PC-3 (cell line): ENCODE results near the gene CMTM2. TPM values are rescaled to one million over a fixed set of nuclear protein-coding genes. Genes with fewer than 3 reads are reported as not detected.

Experiments used
- ATAC-seq: fragments of 200-7000 bp; cut with Tn5 transposase; 2 replicates; pipeline ENCODE4 v1.9.1; 2020; ENCODE audit warnings: mild to moderate bottlenecking, moderate library complexity
- BruUV-seq: library from RNA; stranded (reverse); fragments of 400-500 nt; replicated peaks from 2 replicates; lab custom pipeline; 2021; lab: Mats Ljungman, UMichigan
- CTCF ChIA-PET: fragments of 300-600 bp; sonication (Branson Sonifier 250); formaldehyde crosslinking; loops from one replicate; lab custom pipeline; 2022; ENCODE audit warnings: antibody characterized with exemption; lab: Charles Lee
- POLR2A ChIA-PET: fragments of 300-600 bp; sonication (Branson Sonifier 250); formaldehyde crosslinking; loops from one replicate; lab custom pipeline; 2022; ENCODE audit warnings: antibody characterized with exemption; ENCODE audit not compliant: unreplicated experiment; lab: Charles Lee
- DNase-seq: peaks from one replicate; pipeline ENCODE4 v3.0.0-alpha.2; 2015
- H2AFZ ChIP-seq: fragments of 300-600 bp; sonication (generic); 2 replicates; pipeline ENCODE4 v1.6.0; 2016; ENCODE audit warnings: antibody characterized with exemption, low read length
- H3F3A ChIP-seq: fragments of 300-600 bp; sonication (generic); one replicate; pipeline ENCODE4 v1.6.0; 2017; ENCODE audit warnings: antibody characterized with exemption, low read length, control low read depth, mild to moderate bottlenecking; ENCODE audit not compliant: unreplicated experiment
- H3K27ac ChIP-seq: fragments of 300-600 bp; sonication (generic); 2 replicates; pipeline ENCODE4 v1.5.1; 2016; ENCODE audit warnings: mild to moderate bottlenecking, low read length
- H3K27me3 ChIP-seq: fragments of 300-600 bp; sonication (generic); 2 replicates; pipeline ENCODE4 v1.6.1; 2016; ENCODE audit warnings: low read length, mixed read lengths
- H3K36me3 ChIP-seq: fragments of 300-600 bp; sonication (generic); 2 replicates; pipeline ENCODE4 v1.6.1; 2016; ENCODE audit warnings: low read depth, mixed run types, low read length, mixed read lengths
- H3K4me1 ChIP-seq: fragments of 300-600 bp; sonication (generic); 2 replicates; pipeline ENCODE4 v1.5.1; 2016; ENCODE audit warnings: low read length; ENCODE audit not compliant: insufficient read depth
- H3K4me2 ChIP-seq: fragments of 300-600 bp; sonication (generic); 2 replicates; pipeline ENCODE4 v1.6.0; 2016; ENCODE audit warnings: low read length
- H3K4me3 ChIP-seq: fragments of 300-600 bp; sonication (generic); 2 replicates; pipeline ENCODE4 v1.5.1; 2016; ENCODE audit warnings: mild to moderate bottlenecking, low read length, mixed read lengths
- H3K79me2 ChIP-seq: fragments of 300-600 bp; sonication (generic); 2 replicates; pipeline ENCODE4 v1.6.1; 2017; ENCODE audit warnings: low read length, mixed read lengths
- H3K9ac ChIP-seq: fragments of 300-600 bp; sonication (generic); 2 replicates; pipeline ENCODE4 v1.6.0; 2016; ENCODE audit warnings: mild to moderate bottlenecking, low read length
- H3K9me2 ChIP-seq: fragments of 300-600 bp; sonication (generic); replicated peaks from 2 replicates; pipeline ENCODE4 v1.6.1; 2016; ENCODE audit warnings: mixed run types, low read length, mixed read lengths
- H3K9me3 ChIP-seq: fragments of 300-600 bp; sonication (generic); 2 replicates; pipeline ENCODE4 v1.6.1; 2016; ENCODE audit warnings: low read length, mixed read lengths
- H4K20me1 ChIP-seq: fragments of 300-600 bp; sonication (generic); 2 replicates; pipeline ENCODE4 v1.6.1; 2016; ENCODE audit warnings: low read length, mixed read lengths
- CTCF ChIP-seq: fragments of 300-600 bp; sonication (generic); conservative IDR thresholded peaks from 2 replicates; pipeline ENCODE4 v1.5.1; 2017; ENCODE audit warnings: antibody characterized with exemption, low read depth, mild to moderate bottlenecking, low read length
- EZH2 ChIP-seq: fragments of 300-600 bp; sonication (generic); IDR thresholded peaks from one replicate; pipeline ENCODE4 v1.6.1; 2017; ENCODE audit warnings: antibody characterized with exemption, mild to moderate bottlenecking, low read length; ENCODE audit not compliant: unreplicated experiment
- EZH2phosphoT487 ChIP-seq: fragments of 300-600 bp; sonication (generic); IDR thresholded peaks from 2 replicates; pipeline ENCODE4 v1.6.1; 2018; ENCODE audit warnings: mild to moderate bottlenecking, antibody characterized with exemption, low read length, borderline replicate concordance
- intact Hi-C: fragments of 100-400 bp; cut with micrococcal nuclease; formaldehyde crosslinking; loops from 2 replicates; pipeline ENCODE4 v1.9.0; 2023
- total RNA-seq: library from RNA; depleted of rRNA; stranded (reverse); fragments of >200 nt; gene quantifications from 2 replicates; pipeline ENCODE4 v1.2.3, GENCODE V29; 2014

CMTM2 gene
- total RNA-seq, 1 experiment from 2014 or later, result not detected

DNA sequence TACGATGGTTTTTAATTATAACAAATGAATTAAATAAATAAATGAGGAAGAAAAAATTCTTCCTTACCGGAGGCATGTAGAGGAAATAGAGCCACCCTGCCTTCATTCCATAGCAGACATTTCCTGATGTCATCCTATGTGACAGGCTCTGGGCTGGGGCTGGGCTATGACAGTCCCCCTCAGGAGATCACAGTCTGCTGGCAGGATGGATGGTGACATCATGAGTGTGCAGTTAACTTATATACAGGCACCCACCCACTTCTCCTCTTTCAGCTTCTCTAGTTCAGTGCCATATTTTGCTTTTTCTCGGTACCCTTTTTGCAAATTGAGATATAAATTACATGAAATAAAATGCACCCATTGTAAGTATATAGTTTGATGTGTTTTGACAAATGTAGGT, 18.8 kb downstream of the CMTM2 start:
- Histone ChIP-seq H3F3A (no peaks in the 10 kb centered on the region), H3K4me2 (no peak overlapping the region), H3K9me2 (no peaks in the 10 kb centered on the region), H3K27me3 (no peaks in the 10 kb centered on the region), H3K9ac (no peak overlapping the region), H3K27ac (no peak overlapping the region), H3K79me2 (no peaks in the 10 kb centered on the region), H3K36me3 (no peaks in the 10 kb centered on the region), H3K4me1 (no peaks in the 10 kb centered on the region), H4K20me1 (no peaks in the 10 kb centered on the region), H2AFZ (no peak overlapping the region), H3K4me3 (no peak overlapping the region), H3K9me3 (no peaks in the 10 kb centered on the region)
- intact Hi-C loops, result no loop called here
- ChIA-PET CTCF (no interaction called here), POLR2A (no interaction called here)
- no peak for ATAC-seq
- no TSS peak for BruUV-seq
- no peak for DNase-seq
- TF ChIP-seq EZH2, result no peak
- TF ChIP-seq EZH2phosphoT487, result no peak
- no peak for TF ChIP-seq CTCF

DNA sequence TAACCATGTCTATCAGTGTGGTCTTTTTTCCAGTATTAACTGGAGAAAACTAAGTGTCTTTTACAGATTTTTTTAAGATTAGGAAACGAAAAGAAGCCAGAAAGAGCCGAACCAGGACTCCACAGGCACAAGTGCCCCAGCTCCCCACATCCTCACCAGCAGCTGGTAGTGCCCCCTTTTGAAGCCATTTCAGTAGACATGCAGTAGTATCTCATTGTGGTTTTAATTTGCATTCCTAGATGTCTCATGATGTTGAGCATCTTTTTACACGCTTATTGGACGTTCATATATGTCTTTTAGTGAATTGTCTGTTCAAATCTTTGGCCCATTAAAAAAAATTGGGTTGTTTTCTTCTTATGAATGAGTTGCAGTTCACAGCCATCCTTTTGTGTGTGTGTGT, 20.5 kb downstream of the CMTM2 start:
- ChIA-PET CTCF (no interaction called here), POLR2A (no interaction called here)
- ATAC-seq, result no peak
- no peak overlapping the region for H3K27ac ChIP-seq
- H3F3A ChIP-seq, result no peaks in the 10 kb centered on the region
- no peaks in the 10 kb centered on the region for H3K36me3 ChIP-seq
- H3K9me2 ChIP-seq, result no peaks in the 10 kb centered on the region
- no peak overlapping the region for H3K9ac ChIP-seq
- H3K4me3 ChIP-seq, result no peak overlapping the region
- H3K4me2 ChIP-seq, result no peak overlapping the region
- H3K4me1 ChIP-seq, result no peaks in the 10 kb centered on the region
- no peak for DNase-seq
- intact Hi-C loops, result loop anchor here (10.0 kb wide), 1 partner anchor 95 kb away; the partner anchor contains the start of gene CMTM4
- H2AFZ ChIP-seq, result no peak overlapping the region
- H3K27me3 ChIP-seq, result no peaks in the 10 kb centered on the region
- TF ChIP-seq EZH2 (no peak), CTCF (no peak), EZH2phosphoT487 (no peak)
- H3K79me2 ChIP-seq, result no peaks in the 10 kb centered on the region
- BruUV-seq, result no TSS peak
- H4K20me1 ChIP-seq, result no peaks in the 10 kb centered on the region
- H3K9me3 ChIP-seq, result no peaks in the 10 kb centered on the region

GRCh38 chr16:66600477-66600876, 21.2 kb downstream of the CMTM2 start:
- H3K4me2 ChIP-seq, result no peak overlapping the region
- no peaks in the 10 kb centered on the region for H3F3A ChIP-seq
- no peaks in the 10 kb centered on the region for H3K36me3 ChIP-seq
- H3K9ac ChIP-seq, result no peak overlapping the region
- intact Hi-C loops, result loop anchor here (10.0 kb wide), 1 partner anchor 94 kb away; the partner anchor contains the start of gene CMTM4
- H4K20me1 ChIP-seq, result no peaks in the 10 kb centered on the region
- DNase-seq, result no peak
- ChIA-PET CTCF (no interaction called here), POLR2A (no interaction called here)
- BruUV-seq, result no TSS peak
- H3K27me3 ChIP-seq, result no peaks in the 10 kb centered on the region
- no peak overlapping the region for H2AFZ ChIP-seq
- TF ChIP-seq CTCF (no peak), EZH2 (no peak), EZH2phosphoT487 (no peak)
- no peaks in the 10 kb centered on the region for H3K9me2 ChIP-seq
- H3K4me3 ChIP-seq, result no peak overlapping the region
- H3K4me1 ChIP-seq, result no peaks in the 10 kb centered on the region
- no peak for ATAC-seq
- no peaks in the 10 kb centered on the region for H3K9me3 ChIP-seq
- no peaks in the 10 kb centered on the region for H3K79me2 ChIP-seq
- no peak overlapping the region for H3K27ac ChIP-seq
